ENCODE results near the gene CARD14. TPM values are rescaled to one million over a fixed set of nuclear protein-coding genes. Genes with fewer than 3 reads are reported as not detected.
"Not testable (repeated sequence)": the region's sequence is repeated elsewhere in the genome, so short reads cannot be mapped to it uniquely, and the experiment has no call there.

Gene CARD14
- total and polyA plus RNA-seq, 2 experiments from 2014 or later: 0.08 to 0.52 TPM

DNA sequence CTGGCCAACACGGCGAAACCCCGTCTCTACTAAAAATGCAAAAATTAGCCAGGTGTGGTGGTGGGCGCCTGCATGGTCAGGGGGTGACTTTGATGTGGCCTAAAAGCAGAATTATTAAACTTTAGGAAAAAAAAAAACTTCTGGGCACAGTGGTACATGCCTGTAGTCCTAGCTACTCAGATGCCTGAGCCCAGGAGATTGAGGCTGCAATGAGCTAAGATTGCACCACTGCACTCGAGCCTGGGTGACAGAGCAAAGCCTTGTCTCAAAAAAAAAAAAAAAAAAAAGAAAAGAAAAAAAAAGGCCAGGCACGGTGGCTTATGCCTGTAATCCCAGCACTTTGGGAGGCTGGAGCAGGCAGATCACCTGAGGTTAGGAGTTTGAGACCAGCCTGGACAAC lies 29.5 kb downstream of the CARD14 start:
- peaks cover 19% of the 10 kb centered on the region for H3K27me3 Mint-ChIP-seq (ENCODE audit: insufficient read depth, low read depth, poor library complexity)
- H3K27ac ChIP-seq (ENCODE audit: low read depth); H2AFZ ChIP-seq: not testable (repeated sequence)

GRCh38 chr17:80201446-80201845 lies 31.6 kb downstream of the CARD14 start:
- Mint-ChIP-seq H3K27ac (no peak overlapping the region), H3K4me1 (peaks cover 14% of the 10 kb centered on the region), H3K4me3 (no peak overlapping the region), H3K36me3 (ENCODE audit: low read depth) (peaks cover 11% of the 10 kb centered on the region; the same call in 2 of the 3 replicates), H3K27me3 (ENCODE audit: insufficient read depth, low read depth, poor library complexity) (peaks cover 18% of the 10 kb centered on the region), H3K9me3 (peaks cover 9% of the 10 kb centered on the region; the same call in 2 of the 3 replicates)
- ATAC-seq: no peak
- Histone ChIP-seq H3K27me3 (ENCODE audit: insufficient read depth) (no peaks in the 10 kb centered on the region), H3F3A (replicated peaks; ENCODE audit: low read depth) (no peaks in the 10 kb centered on the region), H3K9me2 (ENCODE audit: insufficient read depth) (no peaks in the 10 kb centered on the region), H3K27ac (ENCODE audit: low read depth) (no peak overlapping the region), H3K4me3 (no peak overlapping the region), H3K4me2 (no peak overlapping the region), H3K36me3 (ENCODE audit: insufficient read depth) (no peaks in the 10 kb centered on the region), H3K4me1 (ENCODE audit: insufficient read depth) (no peaks in the 10 kb centered on the region), H3K79me2 (replicated peaks; ENCODE audit: insufficient read depth) (no peaks in the 10 kb centered on the region), H2AFZ (no peak overlapping the region), H4K20me1 (replicated peaks; ENCODE audit: insufficient read depth) (no peaks in the 10 kb centered on the region)
- TF ChIP-seq CREB1 (CRISPR knock-in tag; IDR thresholded peaks at IDR 0.05; ENCODE audit: low read depth) (no peak), POLR2AphosphoS5 (IDR thresholded peaks at IDR 0.05; ENCODE audit: low read depth) (no peak), NANOG (IDR thresholded peaks at IDR 0.05; ENCODE audit: borderline replicate concordance) (no peak)
- TF ChIP-seq, protein P1, sequence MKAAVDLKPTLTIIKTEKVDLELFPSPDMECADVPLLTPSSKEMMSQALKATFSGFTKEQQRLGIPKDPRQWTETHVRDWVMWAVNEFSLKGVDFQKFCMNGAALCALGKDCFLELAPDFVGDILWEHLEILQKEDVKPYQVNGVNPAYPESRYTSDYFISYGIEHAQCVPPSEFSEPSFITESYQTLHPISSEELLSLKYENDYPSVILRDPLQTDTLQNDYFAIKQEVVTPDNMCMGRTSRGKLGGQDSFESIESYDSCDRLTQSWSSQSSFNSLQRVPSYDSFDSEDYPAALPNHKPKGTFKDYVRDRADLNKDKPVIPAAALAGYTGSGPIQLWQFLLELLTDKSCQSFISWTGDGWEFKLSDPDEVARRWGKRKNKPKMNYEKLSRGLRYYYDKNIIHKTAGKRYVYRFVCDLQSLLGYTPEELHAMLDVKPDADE (IDR thresholded peaks at IDR 0.05): no peak
- TF ChIP-seq, protein P2, sequence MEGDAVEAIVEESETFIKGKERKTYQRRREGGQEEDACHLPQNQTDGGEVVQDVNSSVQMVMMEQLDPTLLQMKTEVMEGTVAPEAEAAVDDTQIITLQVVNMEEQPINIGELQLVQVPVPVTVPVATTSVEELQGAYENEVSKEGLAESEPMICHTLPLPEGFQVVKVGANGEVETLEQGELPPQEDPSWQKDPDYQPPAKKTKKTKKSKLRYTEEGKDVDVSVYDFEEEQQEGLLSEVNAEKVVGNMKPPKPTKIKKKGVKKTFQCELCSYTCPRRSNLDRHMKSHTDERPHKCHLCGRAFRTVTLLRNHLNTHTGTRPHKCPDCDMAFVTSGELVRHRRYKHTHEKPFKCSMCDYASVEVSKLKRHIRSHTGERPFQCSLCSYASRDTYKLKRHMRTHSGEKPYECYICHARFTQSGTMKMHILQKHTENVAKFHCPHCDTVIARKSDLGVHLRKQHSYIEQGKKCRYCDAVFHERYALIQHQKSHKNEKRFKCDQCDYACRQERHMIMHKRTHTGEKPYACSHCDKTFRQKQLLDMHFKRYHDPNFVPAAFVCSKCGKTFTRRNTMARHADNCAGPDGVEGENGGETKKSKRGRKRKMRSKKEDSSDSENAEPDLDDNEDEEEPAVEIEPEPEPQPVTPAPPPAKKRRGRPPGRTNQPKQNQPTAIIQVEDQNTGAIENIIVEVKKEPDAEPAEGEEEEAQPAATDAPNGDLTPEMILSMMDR (conservative IDR thresholded peaks at IDR 0.05; ENCODE audit: low read depth in 2 of 2): no peak
- no peak for DNase-seq (ENCODE audit: low spot score)

More for the DNA sequence above, 29.5 kb downstream of the CARD14 start:
- H3K4me1 Mint-ChIP-seq; DNase-seq (ENCODE audit: low spot score); H3K36me3 ChIP-seq (ENCODE audit: insufficient read depth); H3K27me3 ChIP-seq (ENCODE audit: insufficient read depth); H3K4me3 ChIP-seq; H3K79me2 ChIP-seq (replicated peaks; ENCODE audit: insufficient read depth); H3F3A ChIP-seq (replicated peaks; ENCODE audit: low read depth); H3K4me2 ChIP-seq; H3K27ac Mint-ChIP-seq; H4K20me1 ChIP-seq (replicated peaks; ENCODE audit: insufficient read depth); H3K9me2 ChIP-seq (ENCODE audit: insufficient read depth); H3K4me1 ChIP-seq (ENCODE audit: insufficient read depth); H3K4me3 Mint-ChIP-seq; H3K9me3 Mint-ChIP-seq; ATAC-seq: not testable (repeated sequence)
- H3K36me3 Mint-ChIP-seq (ENCODE audit: low read depth): peaks cover 11% of the 10 kb centered on the region; the same call in 2 of the 3 replicates

- Histone ChIP-seq H4K20me1 (replicated peaks; ENCODE audit: insufficient read depth) (no peaks in the 10 kb centered on the region), H3K4me3 (no peak overlapping the region), H3K36me3 (ENCODE audit: insufficient read depth) (no peaks in the 10 kb centered on the region), H3K27ac (ENCODE audit: low read depth) (no peak overlapping the region), H3F3A (replicated peaks; ENCODE audit: low read depth) (no peaks in the 10 kb centered on the region), H3K9me2 (ENCODE audit: insufficient read depth) (no peaks in the 10 kb centered on the region), H3K27me3 (ENCODE audit: insufficient read depth) (no peaks in the 10 kb centered on the region), H2AFZ (no peak overlapping the region), H3K4me1 (ENCODE audit: insufficient read depth) (no peaks in the 10 kb centered on the region), H3K79me2 (replicated peaks; ENCODE audit: insufficient read depth) (no peaks in the 10 kb centered on the region), H3K4me2 (no peak overlapping the region)
- Mint-ChIP-seq H3K4me3 (no peak overlapping the region), H3K27me3 (ENCODE audit: insufficient read depth, low read depth, poor library complexity) (peaks cover 14% of the 10 kb centered on the region), H3K36me3 (ENCODE audit: low read depth) (peaks cover 11% of the 10 kb centered on the region; the same call in 2 of the 3 replicates), H3K27ac (no peak overlapping the region), H3K9me3 (peaks cover 9% of the 10 kb centered on the region; the same call in 2 of the 3 replicates), H3K4me1 (peaks cover 14% of the 10 kb centered on the region)
- ATAC-seq (no peak), DNase-seq (ENCODE audit: low spot score) (no peak)
- TF ChIP-seq, protein P1 (IDR thresholded peaks at IDR 0.05): no peak
- TF ChIP-seq, protein P2 (conservative IDR thresholded peaks at IDR 0.05; ENCODE audit: low read depth in 2 of 2): no peak
Measured at GRCh38 chr17:80202197-80202596, 32.4 kb downstream of the CARD14 start.
